Esophagus squamous epithelium (tissue), 4 donors: ENCODE measurements around the gene MZT2A.
"Not testable (repeated sequence)": the region's sequence is repeated elsewhere in the genome, so short reads cannot be mapped to it uniquely, and the experiment has no call there.

Experiments used
- CTCF ChIP-seq, 6 experiments: fragments of 450-650 bp in 4 of 6; fragments of 200-600 bp in 2 of 6; sonication (generic) in 2 of 6; IDR thresholded peaks; one replicate each; pipeline ENCODE4 v1.5.1; 2016 to 2019; ENCODE audit warnings: antibody characterized with exemption in 6 of 6, mild to moderate bottlenecking in 4 of 6, moderate library complexity in 4 of 6
- POLR2A ChIP-seq, 4 donors: fragments of 450-650 bp; IDR thresholded peaks; one replicate each; pipeline ENCODE4 v1.6.1; 2017; ENCODE audit warnings: antibody characterized with exemption in 4 of 4, mild to moderate bottlenecking in 4 of 4, moderate library complexity in 3 of 4

GRCh38 chr2:131491469-131491836 is 744 bp downstream of the MZT2A start:
- not testable (repeated sequence) for TF ChIP-seq POLR2A, CTCF (IDR thresholded peaks at IDR 0.05)
